ENCODE results near the gene GNA14. TPM values are rescaled to one million over a fixed set of nuclear protein-coding genes. Genes with fewer than 3 reads are reported as not detected.
"Not testable (repeated sequence)": the region's sequence is repeated elsewhere in the genome, so short reads cannot be mapped to it uniquely, and the experiment has no call there.

The GNA14 gene
- total RNA-seq, 1 donor from 2014 or later, result 1.2 TPM

DNA sequence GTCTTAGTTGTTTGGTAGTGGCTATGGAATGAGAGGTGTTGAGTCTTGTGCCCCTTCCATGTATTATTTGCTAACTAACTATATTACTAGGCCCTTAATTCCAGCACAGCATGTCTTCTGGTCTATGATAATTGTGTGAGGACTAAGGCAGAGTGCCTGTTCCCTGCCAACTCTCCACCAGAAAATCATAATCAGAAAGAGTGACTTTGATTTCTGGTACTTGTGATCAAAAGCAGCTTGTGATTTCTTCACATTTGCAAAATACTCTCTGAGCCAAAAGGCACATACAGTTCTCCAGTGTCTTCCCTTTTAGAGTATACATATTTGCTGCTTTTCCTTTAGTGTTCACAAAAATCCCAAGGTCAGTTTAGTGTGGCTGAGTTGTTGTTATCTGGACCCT, 229.9 kb downstream of the GNA14 start:
- DNase-seq (ENCODE audit: low spot score), result no peak

GRCh38 chr9:77417566-77417965, 230.6 kb downstream of the GNA14 start:
- no peak for DNase-seq (ENCODE audit: low spot score)

DNA sequence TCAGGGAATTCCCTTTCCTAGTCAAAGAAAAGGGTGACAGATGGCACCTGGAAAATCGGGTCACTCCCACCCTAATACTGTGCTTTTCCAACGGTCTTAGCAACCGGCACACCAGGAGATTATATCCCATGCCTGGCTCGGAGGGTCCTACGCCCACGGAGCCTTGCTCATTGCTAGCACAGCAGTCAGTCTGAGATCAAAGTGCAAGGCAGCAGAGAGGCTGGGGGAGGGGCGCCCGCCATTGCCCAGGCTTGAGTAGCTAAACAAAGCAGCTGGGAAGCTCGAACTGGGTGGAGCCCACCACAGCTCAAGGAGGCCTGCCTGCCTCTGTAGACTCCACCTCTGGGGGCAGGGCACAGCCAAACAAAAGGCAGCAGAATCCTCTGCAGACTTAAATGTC, 239.6 kb downstream of the GNA14 start:
- DNase-seq (ENCODE audit: low spot score), result not testable (repeated sequence)

DNA sequence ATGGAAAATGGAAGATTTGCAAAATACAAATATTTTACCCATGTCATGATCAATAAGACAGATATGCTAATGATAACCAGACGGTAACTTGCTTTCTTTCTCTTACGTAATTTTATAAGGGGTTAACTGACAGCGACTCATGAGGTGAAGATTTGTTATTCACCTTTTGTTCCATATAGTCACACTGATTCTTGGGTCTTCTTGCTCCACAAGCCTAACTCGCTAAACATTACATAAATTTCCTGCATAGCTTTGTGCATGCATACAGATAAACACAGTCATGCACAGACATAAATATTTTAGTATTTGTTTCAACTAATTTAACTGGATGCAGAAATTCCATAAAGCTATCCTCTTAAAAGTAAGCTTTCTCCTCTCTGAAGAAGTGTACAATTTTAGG, 244.9 kb downstream of the GNA14 start:
- no peak for DNase-seq (ENCODE audit: low spot score)

DNA sequence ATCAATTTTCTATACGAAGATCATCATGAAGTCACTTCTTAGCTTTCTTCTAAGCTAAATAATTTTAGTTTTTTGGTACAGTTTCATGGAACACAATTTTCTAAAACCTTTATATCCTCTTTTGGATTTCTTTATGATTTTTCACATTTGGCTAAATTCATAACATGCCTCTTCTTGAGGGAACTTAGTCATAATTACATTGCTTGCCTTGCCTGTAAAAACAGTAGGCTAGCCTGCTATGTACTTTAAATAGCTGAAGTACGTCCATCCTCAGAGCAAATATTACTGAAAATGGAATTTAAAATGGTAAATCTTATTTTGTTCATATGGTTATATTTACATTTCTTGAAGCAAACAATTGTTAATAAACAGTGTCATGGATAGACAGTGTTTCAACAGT, 245.8 kb downstream of the GNA14 start:
- DNase-seq (ENCODE audit: low spot score), result no peak

DNA sequence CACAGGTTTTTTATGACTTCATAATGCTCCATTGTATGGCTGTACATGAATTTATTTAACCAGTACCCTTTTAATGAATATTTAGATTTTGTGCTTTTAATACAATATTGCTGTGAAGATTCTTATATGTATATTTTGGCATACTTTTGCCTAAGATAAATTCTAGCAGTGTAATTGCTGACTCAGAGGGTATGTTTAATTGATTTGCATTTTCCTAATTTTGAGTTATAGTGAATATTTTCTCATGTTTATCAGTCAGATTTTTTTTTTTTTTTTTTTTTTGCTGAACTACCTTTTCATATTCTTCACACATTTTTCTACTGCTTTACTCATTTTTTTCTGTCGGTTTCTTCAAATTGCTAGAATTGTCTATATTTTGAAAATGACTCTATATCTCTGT, 248.2 kb downstream of the GNA14 start:
- DNase-seq (ENCODE audit: low spot score), result no peak

DNA sequence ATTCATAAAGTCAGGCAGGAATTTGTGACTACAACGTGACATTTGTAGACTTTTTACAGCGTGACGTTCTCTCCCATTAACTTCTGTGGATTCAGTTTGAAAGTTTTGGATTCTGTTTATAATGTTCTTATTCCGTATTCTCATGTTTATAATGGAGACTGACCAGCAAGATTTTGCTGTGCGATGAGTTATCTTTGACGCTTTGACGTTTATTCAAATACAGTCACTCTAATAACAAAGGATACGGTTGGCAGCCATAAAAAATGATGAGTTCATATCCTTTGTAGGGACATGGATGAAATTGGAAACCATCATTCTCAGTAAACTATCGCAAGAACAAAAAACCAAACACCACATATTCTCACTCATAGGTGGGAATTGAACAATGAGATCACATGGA, 249.5 kb downstream of the GNA14 start:
- not testable (repeated sequence) for DNase-seq (ENCODE audit: low spot score)

DNA sequence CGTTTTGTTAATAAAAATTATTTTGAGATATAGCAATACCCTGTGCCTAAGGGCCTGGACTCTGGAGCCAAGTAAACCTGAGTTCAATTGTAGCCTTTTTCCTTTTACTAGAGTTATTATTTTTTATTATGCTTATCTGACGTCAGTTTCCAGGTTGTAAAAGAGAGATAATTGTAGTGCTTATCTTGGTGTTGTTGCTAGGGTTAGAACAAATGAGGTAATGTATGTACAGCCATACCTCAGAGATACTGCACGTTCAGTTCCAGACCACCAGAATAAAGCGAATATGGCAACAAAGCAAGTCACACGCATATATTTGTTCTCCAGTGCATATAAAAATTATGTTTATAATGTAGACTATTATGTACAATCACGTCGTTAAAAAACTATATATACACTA, 255.8 kb downstream of the GNA14 start:
- DNase-seq (ENCODE audit: low spot score), result no peak

DNA sequence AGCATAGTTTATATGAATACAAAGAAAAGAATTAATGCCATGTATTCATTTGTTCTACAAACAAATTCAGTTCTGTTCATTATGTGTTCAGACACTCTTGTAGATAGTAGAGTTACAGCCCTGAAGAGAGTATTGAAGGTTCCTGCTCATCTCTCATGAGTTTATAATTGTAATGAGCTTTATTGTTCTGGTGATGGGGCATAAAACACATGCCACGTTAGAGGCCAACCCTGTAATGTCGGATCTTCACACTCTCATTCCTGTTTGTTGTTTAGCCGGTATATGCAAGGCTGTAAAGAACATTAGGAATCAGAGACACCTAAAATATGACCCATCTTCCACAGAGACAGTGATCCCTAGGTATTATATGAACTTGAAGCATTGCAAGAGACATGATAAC, 256.3 kb downstream of the GNA14 start:
- no peak for DNase-seq (ENCODE audit: low spot score)

DNA sequence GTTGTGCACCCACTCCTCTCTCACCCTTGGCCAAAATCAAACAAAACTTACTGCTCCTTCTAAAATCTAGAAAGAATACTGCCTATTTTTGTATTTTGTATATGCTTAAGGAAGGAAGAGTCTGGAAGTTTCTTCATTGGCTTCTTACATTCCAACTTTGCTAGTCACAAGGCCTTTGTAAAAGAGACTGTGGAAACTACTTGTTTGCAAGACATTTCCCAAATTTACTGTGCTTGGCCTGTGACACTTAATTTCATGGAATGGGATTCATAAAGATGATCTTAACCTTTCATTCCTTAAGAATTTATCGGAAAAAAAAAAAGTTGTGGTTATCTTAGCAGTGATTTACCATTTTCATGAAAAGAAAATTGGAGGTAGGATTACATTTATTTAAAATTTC, 261.9 kb downstream of the GNA14 start:
- DNase-seq (ENCODE audit: low spot score), result no peak

- no peak for DNase-seq (ENCODE audit: low spot score)
Observed at GRCh38 chr9:77384406-77384805, 263.7 kb downstream of the GNA14 start.

DNA sequence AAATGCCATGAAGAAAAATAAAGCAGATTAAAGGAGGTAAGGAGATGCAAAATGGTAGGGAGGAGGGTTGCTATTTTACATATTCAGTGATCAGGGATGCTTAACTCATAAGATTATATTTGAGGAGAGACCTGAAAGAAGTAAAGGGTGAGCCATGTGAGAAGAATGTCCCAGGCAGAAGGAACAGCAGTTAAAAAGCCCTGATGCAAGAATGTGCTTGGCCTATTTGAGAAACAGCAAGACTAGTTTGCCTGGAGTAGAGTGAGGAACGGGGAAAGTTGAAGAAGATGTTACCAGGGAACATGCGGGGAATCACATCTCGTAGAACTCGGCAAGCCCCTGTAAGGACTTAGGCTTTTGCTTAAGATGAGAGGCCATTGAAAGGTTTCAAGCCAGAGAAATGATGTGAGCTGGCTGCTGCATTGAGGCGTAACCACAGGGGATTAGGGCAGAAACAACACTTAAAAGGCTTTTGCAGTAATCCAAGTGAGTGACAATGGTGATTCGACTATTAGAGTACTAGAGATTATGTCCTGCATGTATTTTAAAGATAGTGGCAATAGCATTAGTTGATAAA, 272.1 kb downstream of the GNA14 start:
- DNase-seq (ENCODE audit: low spot score), result no peak

DNA sequence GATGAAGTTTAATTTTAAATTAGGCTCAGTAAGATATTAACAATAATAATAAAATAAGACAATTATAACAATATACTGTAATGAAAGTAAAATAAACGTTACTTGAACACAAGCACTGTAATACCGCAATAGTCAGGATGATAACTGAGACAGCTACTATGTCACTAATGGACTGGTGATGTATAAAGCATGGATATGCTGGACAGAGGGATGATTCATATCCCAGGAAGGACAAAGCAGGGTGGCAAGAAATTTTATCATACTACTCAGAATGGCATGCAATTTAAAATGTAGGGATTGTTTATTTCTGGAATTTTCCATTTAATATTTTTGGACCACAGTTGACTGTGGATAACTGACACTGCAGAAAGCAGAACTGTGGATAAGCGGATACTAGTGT, 273.9 kb downstream of the GNA14 start:
- DNase-seq (ENCODE audit: low spot score), result no peak
